IMR-90 (cell line): ENCODE data around the gene ELANE. TPM values are rescaled to one million over a fixed set of nuclear protein-coding genes. Genes with fewer than 3 reads are reported as not detected.

ENCODE experiments used
- ATAC-seq: fragments of 200-7000 bp; cut with Tn5 transposase; 2 replicates; pipeline ENCODE4 v1.9.1; 2020; ENCODE audit warnings: low read depth, mild to moderate bottlenecking, moderate library complexity
- BruUV-seq: library from RNA; stranded (reverse); fragments of 400-500 nt; replicated peaks from 2 replicates; lab custom pipeline; 2021; lab: Mats Ljungman, UMichigan
- CTCF ChIA-PET: fragments of 300-600 bp; formaldehyde crosslinking; extraction: SDS; loops from one replicate; lab custom pipeline; 2021; ENCODE audit warnings: antibody characterized with exemption; lab: Yijun Ruan, JAX
- POLR2A ChIA-PET: fragments of 300-600 bp; sonication (Branson Sonifier 250); formaldehyde crosslinking; loops from one replicate; lab custom pipeline; 2022; ENCODE audit warnings: antibody characterized with exemption; ENCODE audit not compliant: unreplicated experiment; lab: Charles Lee
- DNase-seq: peaks from one replicate; pipeline ENCODE4 v3.0.0; 2013
- H2AFZ ChIP-seq: replicated peaks from 2 replicates; pipeline ENCODE3; 2013; ENCODE audit warnings: low read length, mild to moderate bottlenecking; ENCODE audit not compliant: poor library complexity
- H2AK5ac ChIP-seq: 2 replicates; pipeline ENCODE4 v1.6.1; 2013; ENCODE audit warnings: low read depth, low read length, inconsistent platforms
- H2AK9ac ChIP-seq: replicated peaks from 2 replicates; pipeline ENCODE3; 2013; ENCODE audit warnings: mild to moderate bottlenecking, low read depth, low read length, moderate library complexity; ENCODE audit not compliant: poor library complexity
- H2BK120ac ChIP-seq: 2 replicates; pipeline ENCODE4 v1.6.1; 2013; ENCODE audit warnings: low read depth, low read length, inconsistent platforms
- H2BK15ac ChIP-seq: 3 replicates; pipeline ENCODE4 v1.6.1; 2013; ENCODE audit warnings: low read depth, low read length, inconsistent platforms
- H2BK20ac ChIP-seq: 2 replicates; pipeline ENCODE4 v1.6.1; 2013; ENCODE audit warnings: low read depth, mild to moderate bottlenecking, inconsistent platforms, low read length, moderate library complexity
- H2BK5ac ChIP-seq: 2 replicates; pipeline ENCODE4 v1.6.1; 2013; ENCODE audit warnings: mild to moderate bottlenecking, low read depth, low read length, inconsistent platforms; ENCODE audit not compliant: poor library complexity, severe bottlenecking
- H3K14ac ChIP-seq: replicated peaks from 2 replicates; pipeline ENCODE4 v1.6.1; 2013; ENCODE audit warnings: low read depth, low read length, inconsistent platforms
- H3K18ac ChIP-seq: 2 replicates; pipeline ENCODE4 v1.6.1; 2013; ENCODE audit warnings: low read depth, low read length, control low read depth
- H3K23ac ChIP-seq: 2 replicates; pipeline ENCODE4 v1.6.1; 2013; ENCODE audit warnings: low read depth, low read length, inconsistent platforms
- H3K27ac ChIP-seq: 2 replicates; pipeline ENCODE4 v1.5.1; 2013; ENCODE audit warnings: mild to moderate bottlenecking, control low read depth, low read length; ENCODE audit not compliant: insufficient read depth
- H3K27me3 ChIP-seq: 2 replicates; pipeline ENCODE4 v1.6.1; 2013; ENCODE audit warnings: low read length; ENCODE audit not compliant: control insufficient read depth, insufficient read depth
- H3K36me3 ChIP-seq: 2 replicates; pipeline ENCODE4 v1.6.1; 2013; ENCODE audit warnings: low read length, mixed read lengths; ENCODE audit not compliant: control insufficient read depth, insufficient read depth
- H3K4ac ChIP-seq: 2 replicates; pipeline ENCODE4 v1.6.1; 2013; ENCODE audit warnings: low read depth, low read length, inconsistent platforms
- H3K4me1 ChIP-seq: 2 replicates; pipeline ENCODE4 v1.6.1; 2013; ENCODE audit warnings: low read length, mixed read lengths; ENCODE audit not compliant: control insufficient read depth, insufficient read depth
- H3K4me2 ChIP-seq: 2 replicates; pipeline ENCODE4 v1.6.1; 2013; ENCODE audit warnings: low read depth, mild to moderate bottlenecking, control low read depth, low read length, moderate library complexity
- H3K4me3 ChIP-seq: 2 replicates; pipeline ENCODE4 v1.5.1; 2013; ENCODE audit warnings: low read depth, mild to moderate bottlenecking, control low read depth, low read length, moderate library complexity; ENCODE audit not compliant: insufficient read depth
- H3K56ac ChIP-seq: 2 replicates; pipeline ENCODE4 v1.6.1; 2013; ENCODE audit warnings: low read length, inconsistent platforms; ENCODE audit not compliant: insufficient read depth; ENCODE audit errors: extremely low read depth
- H3K79me1 ChIP-seq, 2 experiments: 2 replicates each; pipeline ENCODE4 v1.6.1; 2013; ENCODE audit warnings: low read length in 2 of 2, inconsistent platforms in 1 of 2, low read depth in 1 of 2
- H3K9ac ChIP-seq: 2 replicates; pipeline ENCODE4 v1.6.1; 2013; ENCODE audit warnings: low read depth, low read length, control low read depth
- H3K9me1 ChIP-seq: 2 replicates; pipeline ENCODE4 v1.6.1; 2013; ENCODE audit warnings: low read length, inconsistent platforms; ENCODE audit not compliant: insufficient read depth
- H3K9me3 ChIP-seq: 2 replicates; pipeline ENCODE4 v1.6.1; 2013; ENCODE audit warnings: low read length; ENCODE audit not compliant: control insufficient read depth, insufficient read depth
- H4K20me1 ChIP-seq: 2 replicates; pipeline ENCODE4 v1.6.1; 2013; ENCODE audit warnings: low read length, inconsistent platforms; ENCODE audit not compliant: insufficient read depth
- H4K5ac ChIP-seq: 2 replicates; pipeline ENCODE4 v1.6.1; 2013; ENCODE audit warnings: mild to moderate bottlenecking, low read depth, low read length, control low read depth
- H4K8ac ChIP-seq, 2 experiments: 2 replicates each; pipeline ENCODE4 v1.6.1; 2013; ENCODE audit warnings: low read depth in 2 of 2, low read length in 2 of 2, control low read depth in 1 of 2, inconsistent platforms in 1 of 2
- H4K91ac ChIP-seq: 2 replicates; pipeline ENCODE4 v1.6.1; 2013; ENCODE audit warnings: low read depth, low read length, inconsistent platforms; ENCODE audit not compliant: insufficient read depth
- FOS ChIP-seq: fragments of 150-350 bp; IDR thresholded peaks from 2 replicates; pipeline ENCODE4 v1.6.1; 2016; ENCODE audit warnings: low read depth, low read length
- MAFK ChIP-seq: IDR thresholded peaks from 2 replicates; pipeline ENCODE4 v1.6.1; 2012; ENCODE audit warnings: low read depth, low read length, improper control_type of control experiment
- MXI1 ChIP-seq: IDR thresholded peaks from 2 replicates; pipeline ENCODE4 v1.6.1; 2012; ENCODE audit warnings: low read depth, mild to moderate bottlenecking, low read length, moderate library complexity, borderline replicate concordance
- RAD21 ChIP-seq: IDR thresholded peaks from 2 replicates; pipeline ENCODE4 v1.6.1; 2012; ENCODE audit warnings: low read length, improper control_type of control experiment
- RCOR1 ChIP-seq: IDR thresholded peaks from 2 replicates; pipeline ENCODE4 v1.6.1; 2012; ENCODE audit warnings: mild to moderate bottlenecking, low read length, improper control_type of control experiment; ENCODE audit not compliant: insufficient replicate concordance
- RFX5 ChIP-seq: IDR thresholded peaks from 2 replicates; pipeline ENCODE4 v1.8.0; 2012; ENCODE audit warnings: low read depth, mild to moderate bottlenecking, low read length, moderate library complexity
- WGBS, 2 experiments: methylation state at CpG; one replicate each; pipeline versions ENCODE4 v1.1.5 to v1.1.7; 2013; ENCODE audit warnings: missing lambda C conversion rate in 2 of 2; ENCODE audit not compliant: insufficient read length in 1 of 2; ENCODE audit errors: extremely low coverage in 2 of 2; 5-methylcytosine and 5-hydroxymethylcytosine counted together
- dilution Hi-C: fragments of 300-500 bp; cut with HindIII; formaldehyde crosslinking; loops from one replicate; pipeline ENCODE4 v1.14.3; 2018; ENCODE audit warnings: low sequenced_read_pairs; ENCODE audit not compliant: unreplicated experiment
- in situ Hi-C: fragments of 300-500 bp; cut with MboI; formaldehyde crosslinking; loops from 3 replicates; pipeline ENCODE4 v1.14.3; 2019; ENCODE audit warnings: low sequenced_read_pairs, inconsistent platforms, mixed read lengths
- intact Hi-C: fragments of 100-400 bp; cut with micrococcal nuclease; formaldehyde crosslinking; loops from 2 replicates; pipeline ENCODE4 v1.10.0; 2022
- polyA plus RNA-seq, 3 experiments: library from polyadenylated mRNA; depleted of rRNA; stranded (reverse); fragments of >200 nt; gene quantifications; 2 replicates each; pipeline ENCODE4 v1.2.3, GENCODE V29; 2012; ENCODE audit warnings: low replicate concordance in 1 of 3
- total RNA-seq: library from RNA; depleted of rRNA; stranded (reverse); fragments of >200 nt; gene quantifications from 2 replicates; pipeline ENCODE4 v1.2.3, GENCODE V29; 2012

The ELANE gene
- total and polyA plus RNA-seq, 2 of the 4 experiments (the other 2 are of a cell fraction): 0.27 TPM; not detected in 1

GRCh38 chr19:866769-867300 is 14.7 kb downstream of the ELANE start:
- Histone ChIP-seq H3K79me1 (peaks cover 7 to 22% of the 10 kb centered on the region in 2 experiments; a peak in 2 of 4 replicates), H3K36me3 (peaks cover 16% of the 10 kb centered on the region), H3K27me3 (no peaks in the 10 kb centered on the region), H4K20me1 (peaks cover 12% of the 10 kb centered on the region), H3K9me1 (no peaks in the 10 kb centered on the region; the same call in 1 of the 2 replicates), H3K14ac (no peak overlapping the region), H2BK120ac (no peak overlapping the region), H3K4ac (no peak overlapping the region), H3K23ac (no peak overlapping the region), H3K27ac (no peak overlapping the region), H4K8ac (no peak overlapping the region), H2BK20ac (no peak overlapping the region), H2AK9ac (no peak overlapping the region), H3K18ac (no peak overlapping the region), H4K5ac (no peak overlapping the region), H3K9me3 (no peaks in the 10 kb centered on the region), H2AK5ac (no peak overlapping the region), H3K56ac (no peak overlapping the region), H2BK15ac (no peak overlapping the region), H4K91ac (no peak overlapping the region), H3K9ac (no peak overlapping the region), H3K4me1 (peaks cover 22% of the 10 kb centered on the region), H2AFZ (no peak overlapping the region), H3K4me3 (no peak overlapping the region), H2BK5ac (no peak overlapping the region), H3K4me2 (no peak overlapping the region)
- DNase-seq (no peak), ATAC-seq (no peak)
- in situ Hi-C loops (no loop called here), intact Hi-C loops (loop anchor here (5.0 to 10.0 kb wide), 3 partner anchors 45 to 202 kb away; partner anchors contain the start of genes R3HDM4, RNF126 and WDR18), dilution Hi-C loops (no loop called here)
- TF ChIP-seq MAFK: no peak
- no peak for TF ChIP-seq RAD21
- no peak for TF ChIP-seq RFX5
- TF ChIP-seq MXI1: no peak
- TF ChIP-seq RCOR1: no peak
- TF ChIP-seq FOS: no peak
- POLR2A ChIA-PET: no interaction called here
- BruUV-seq: no TSS peak
- WGBS, 2 experiments: 86% methylated on average over 19 of the region's 38 CpGs; no CpG with 5 or more reads in 1 of the 2 experiments
- CTCF ChIA-PET: no interaction called here
